ENCODE results near the gene MAMLD1. TPM values are rescaled to one million over a fixed set of nuclear protein-coding genes. Genes with fewer than 3 reads are reported as not detected.

The MAMLD1 gene
- total RNA-seq, 1 experiment from 2014 or later = 0.48 TPM

- H3K27ac Mint-ChIP-seq = no peak overlapping the region
- H2BK120ac ChIP-seq (ENCODE audit: low read depth, low read length, poor library complexity, severe bottlenecking) = no peak overlapping the region
- TF ChIP-seq CTCF (conservative IDR thresholded peaks at IDR 0.05) = no peak
- no peaks in the 10 kb centered on the region for H4K20me1 ChIP-seq (ENCODE audit: control insufficient read depth, insufficient read depth, insufficient read length)
- no peak overlapping the region for H3K4me3 Mint-ChIP-seq
- H3K9me3 Mint-ChIP-seq = peaks cover 77 to 81% of the 10 kb centered on the region in 2 experiments
- no peaks in the 10 kb centered on the region for H3K9me3 ChIP-seq (ENCODE audit: control insufficient read depth, low read depth, low read length)
- no peak overlapping the region for H4K8ac ChIP-seq (replicated peaks; ENCODE audit: insufficient read length, low read depth, low read length)
- no peak overlapping the region for H2BK15ac ChIP-seq (ENCODE audit: low read depth, low read length)
- no peak overlapping the region for H3K18ac ChIP-seq (ENCODE audit: insufficient read length, low read depth, low read length)
- no peak for DNase-seq
- H2BK12ac ChIP-seq (ENCODE audit: insufficient read length, low read depth, low read length) = no peak overlapping the region
- H3K27me3 ChIP-seq (ENCODE audit: insufficient read depth, low read length) = no peaks in the 10 kb centered on the region
- H3K27ac ChIP-seq (ENCODE audit: insufficient read length, low read depth, low read length) = no peak overlapping the region
- H3K36me3 Mint-ChIP-seq (ENCODE audit: insufficient read depth in 1 of 3, low read depth in 3 of 3) = peaks cover 0 to 7% (median 0%) of the 10 kb centered on the region in 3 experiments; a peak in 4 of 7 replicates
- H3K4me1 ChIP-seq (ENCODE audit: insufficient read depth, low read length) = no peaks in the 10 kb centered on the region
- H3K79me2 ChIP-seq (ENCODE audit: insufficient read depth, low read length) = no peaks in the 10 kb centered on the region
- H2BK20ac ChIP-seq (ENCODE audit: low read depth, low read length, poor library complexity, severe bottlenecking) = no peak overlapping the region
- peaks cover 3 to 6% of the 10 kb centered on the region in 2 experiments; a peak in 2 of 4 replicates for H3K4me1 Mint-ChIP-seq
- no peak overlapping the region for H3K23ac ChIP-seq (ENCODE audit: insufficient read length, low read depth, low read length)
- WGBS (ENCODE audit: extremely low coverage, insufficient read length, low lambda C conversion rate) = no CpG with 5 or more reads among the region's 7 CpGs
- no peak overlapping the region for H3K56ac ChIP-seq (ENCODE audit: insufficient read length, low read depth, low read length)
- no peak overlapping the region for H3K4me2 ChIP-seq (ENCODE audit: insufficient read depth, insufficient read length, low read length)
- H2AFZ ChIP-seq (ENCODE audit: low read length) = no peak overlapping the region
- no peak overlapping the region for H4K5ac ChIP-seq (ENCODE audit: insufficient read length, low read depth, low read length)
- H3T11ph ChIP-seq (ENCODE audit: low read length) = no peak overlapping the region
- no peak overlapping the region for H2AK5ac ChIP-seq (ENCODE audit: insufficient read length, low read length)
- no peak overlapping the region for H3K4ac ChIP-seq (ENCODE audit: low read depth, low read length)
- H3K79me1 ChIP-seq (ENCODE audit: insufficient read depth, low read depth, low read length, poor library complexity, severe bottlenecking) = no peaks in the 10 kb centered on the region
- no peaks in the 10 kb centered on the region; the same call in 1 of the 2 replicates for H3K27me3 Mint-ChIP-seq (ENCODE audit: low read depth)
- no peak overlapping the region for H4K91ac ChIP-seq (ENCODE audit: insufficient read length, low read depth, low read length)
- no peak overlapping the region for H3K9ac ChIP-seq (ENCODE audit: extremely low read depth, insufficient read length, low read length)
- H3K23me2 ChIP-seq (ENCODE audit: insufficient read length, low read depth, low read length, poor library complexity, severe bottlenecking) = no peaks in the 10 kb centered on the region
- no peak overlapping the region for H3K14ac ChIP-seq (ENCODE audit: insufficient read depth, low read length)
- no peak overlapping the region for H2BK5ac ChIP-seq (ENCODE audit: insufficient read length, low read length)
These were observed 163.6 kb downstream of the MAMLD1 start for GRCh38 chrX:150526692-150527091.
